GM12801 (cell line): ENCODE data around the gene AJM1.

Source experiments
- CTCF ChIP-seq: IDR thresholded peaks from one replicate; pipeline ENCODE4 v1.5.1; 2011; ENCODE audit warnings: control low read depth; ENCODE audit not compliant: insufficient read length; ENCODE audit errors: extremely low read depth

The AJM1 gene

GRCh38 chr9:136820971-136821825, 21.1 kb upstream of the AJM1 start:
- no peak for TF ChIP-seq CTCF

GRCh38 chr9:136821826-136822544, 20.3 kb upstream of the AJM1 start:
- TF ChIP-seq CTCF: no peak

- TF ChIP-seq CTCF: no peak
Measured at GRCh38 chr9:136823136-136824046, 18.9 kb upstream of the AJM1 start.

- TF ChIP-seq CTCF: no peak
Measured at GRCh38 chr9:136824496-136825225, 17.6 kb upstream of the AJM1 start.

- TF ChIP-seq CTCF: no peak
Measured at GRCh38 chr9:136825295-136826187, 16.7 kb upstream of the AJM1 start.

- no peak for TF ChIP-seq CTCF
Measured at GRCh38 chr9:136826188-136826541, 16.1 kb upstream of the AJM1 start.
